ENCODE results near the gene ZNF281.

DNA sequence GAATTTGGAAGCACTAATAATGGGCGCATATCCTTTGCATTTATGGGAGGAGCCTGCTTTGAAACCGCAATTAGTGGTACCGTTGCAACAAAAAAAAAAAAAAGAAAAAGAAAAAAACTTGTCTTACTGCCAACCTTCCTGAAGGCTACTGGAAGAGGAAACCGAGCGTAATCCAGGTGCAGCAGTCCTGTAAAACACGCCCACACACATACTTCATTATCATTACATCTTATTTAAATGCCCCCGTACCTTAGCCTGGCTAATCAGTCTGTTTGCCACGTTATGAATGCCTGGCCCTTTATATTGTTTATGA lies 686 bp upstream of the ZNF281 start:
- TF ChIP-seq EZH2phosphoT487 (IDR thresholded peaks at IDR 0.05; ENCODE audit: insufficient read depth, low read depth) (no peak), EZH2 (IDR thresholded peaks at IDR 0.05; ENCODE audit: insufficient read depth, poor library complexity, severe bottlenecking) (no peak)
